Measurements from ENCODE around the gene PTER. TPM values are rescaled to one million over a fixed set of nuclear protein-coding genes. Genes with fewer than 3 reads are reported as not detected.

The PTER gene
- total and polyA plus RNA-seq, 2 of the 4 experiments (the other 2 are of a cell fraction) = 1.9 to 5.0 TPM

GRCh38 chr10:16490511-16490910, 53.7 kb downstream of the PTER start:
- Histone ChIP-seq H4K20me1 (ENCODE audit: insufficient read depth, low read length) (no peaks in the 10 kb centered on the region), H2AK9ac (replicated peaks; ENCODE audit: low read depth, low read length, poor library complexity) (no peak overlapping the region), H3K4ac (ENCODE audit: low read depth, low read length) (no peak overlapping the region), H3K79me1 (ENCODE audit: low read depth in 1 of 2, low read length in 2 of 2) (no peaks in the 10 kb centered on the region), H3K56ac (ENCODE audit: extremely low read depth, insufficient read depth, low read length) (no peak overlapping the region), H3K9ac (ENCODE audit: low read depth, low read length) (no peak overlapping the region), H4K8ac (ENCODE audit: low read depth in 2 of 2, low read length in 2 of 2) (no peak overlapping the region), H2AK5ac (ENCODE audit: low read depth, low read length) (no peak overlapping the region), H3K9me3 (ENCODE audit: control insufficient read depth, insufficient read depth, low read length) (no peaks in the 10 kb centered on the region), H3K36me3 (ENCODE audit: control insufficient read depth, insufficient read depth, low read length) (no peaks in the 10 kb centered on the region), H2BK20ac (ENCODE audit: low read depth, low read length) (no peak overlapping the region), H2BK5ac (ENCODE audit: low read depth, low read length, poor library complexity, severe bottlenecking) (no peak overlapping the region), H4K5ac (ENCODE audit: low read depth, low read length) (no peak overlapping the region), H2BK120ac (ENCODE audit: low read depth, low read length) (no peak overlapping the region), H3K4me2 (ENCODE audit: low read depth, low read length) (no peak overlapping the region), H2AFZ (replicated peaks; ENCODE audit: low read length, poor library complexity) (no peak overlapping the region), H3K4me3 (ENCODE audit: insufficient read depth, low read depth, low read length) (no peak overlapping the region), H3K27ac (ENCODE audit: insufficient read depth, low read length) (no peak overlapping the region), H2BK15ac (ENCODE audit: low read depth, low read length) (no peak overlapping the region), H3K18ac (ENCODE audit: low read depth, low read length) (no peak overlapping the region), H3K14ac (replicated peaks; ENCODE audit: low read depth, low read length) (no peak overlapping the region), H3K4me1 (ENCODE audit: control insufficient read depth, insufficient read depth, low read length) (no peaks in the 10 kb centered on the region), H3K27me3 (ENCODE audit: control insufficient read depth, insufficient read depth, low read length) (no peaks in the 10 kb centered on the region), H3K23ac (ENCODE audit: low read depth, low read length) (no peak overlapping the region), H4K91ac (ENCODE audit: insufficient read depth, low read depth, low read length) (no peak overlapping the region), H3K9me1 (ENCODE audit: insufficient read depth, low read length) (no peaks in the 10 kb centered on the region)
- POLR2A ChIA-PET (ENCODE audit: unreplicated experiment) = no interaction called here
- no peak for TF ChIP-seq MAZ (IDR thresholded peaks at IDR 0.05; ENCODE audit: borderline replicate concordance, low read depth, low read length)
- no peak for TF ChIP-seq ELK1 (IDR thresholded peaks at IDR 0.05; ENCODE audit: borderline replicate concordance, low read depth, low read length)
- no peak for TF ChIP-seq MXI1 (IDR thresholded peaks at IDR 0.05; ENCODE audit: borderline replicate concordance, low read depth, low read length)
- no peak for TF ChIP-seq MAFK (IDR thresholded peaks at IDR 0.05; ENCODE audit: low read depth, low read length)
- TF ChIP-seq BHLHE40 (IDR thresholded peaks at IDR 0.05; ENCODE audit: low read depth, low read length) = no peak
- TF ChIP-seq CHD1 (IDR thresholded peaks at IDR 0.05; ENCODE audit: low read depth, low read length) = no peak
- no peak for TF ChIP-seq USF2 (IDR thresholded peaks at IDR 0.05; ENCODE audit: low read depth, low read length)
- TF ChIP-seq RAD21 (IDR thresholded peaks at IDR 0.05; ENCODE audit: low read length) = no peak
- no peak for TF ChIP-seq RFX5 (IDR thresholded peaks at IDR 0.05; ENCODE audit: low read depth, low read length)
- TF ChIP-seq SMC3 (IDR thresholded peaks at IDR 0.05; ENCODE audit: low read depth, low read length) = no peak
- TF ChIP-seq POLR2A (IDR thresholded peaks at IDR 0.05; ENCODE audit: low read depth, low read length) = no peak
- TF ChIP-seq NFE2L2 (IDR thresholded peaks at IDR 0.05; ENCODE audit: low read depth, low read length) = no peak
- TF ChIP-seq RCOR1 (IDR thresholded peaks at IDR 0.05; ENCODE audit: insufficient replicate concordance, low read length) = no peak
- no peak for TF ChIP-seq CTCF (conservative IDR thresholded peaks at IDR 0.05; ENCODE audit: low read depth, low read length)
- dilution Hi-C loops (cut with HindIII; ENCODE audit: low sequenced_read_pairs, unreplicated experiment) (no loop called here), in situ Hi-C loops (cut with MboI; ENCODE audit: low sequenced_read_pairs) (no loop called here), intact Hi-C loops (cut with micrococcal nuclease) (no loop called here)
- ATAC-seq (ENCODE audit: low read depth) (no peak), DNase-seq (no peak)
- CTCF ChIA-PET = no interaction called here
- BruUV-seq (replicated peaks) = no TSS peak
- no CpG with 5 or more reads among the region's 3 CpGs for WGBS, 2 experiments (ENCODE audit: extremely low coverage in 2 of 2, insufficient read length in 1 of 2)
